ENCODE results near the gene SLC16A8. TPM values are rescaled to one million over a fixed set of nuclear protein-coding genes. Genes with fewer than 3 reads are reported as not detected.
A peak's percentile ranks its signal among the peaks of the same experiment; 100 is the strongest.

Gene SLC16A8
- polyA plus RNA-seq, 1 experiment, result not detected

GRCh38 chr22:38097557-38098409 lies 13.8 kb upstream of the SLC16A8 start:
- ChIA-PET POLR2A (no interaction called here), CTCF (interaction anchor here (0.6 to 2.4 kb wide), 10 partner anchors 9 to 1429 kb away, joined by 3 to 14 read pairs (median 4); no protein-coding TSS in a partner anchor)

GRCh38 chr22:38097058-38097457 lies 13.1 kb upstream of the SLC16A8 start:
- ChIA-PET POLR2A (no interaction called here), CTCF (interaction anchor here (2.4 kb wide), 1 partner anchor 10 kb away, joined by 14 read pairs; no protein-coding TSS in a partner anchor)
- DNase-seq (ENCODE audit: low read depth, low spot score), result no peak

More at GRCh38 chr22:38097557-38098409, 13.8 kb upstream of the SLC16A8 start:
- H3K27me3 ChIP-seq (ENCODE audit: control insufficient read depth, insufficient read depth, low read length), result peaks cover 4% of the 10 kb centered on the region
- no peaks in the 10 kb centered on the region; the same call in 1 of the 2 replicates for H3K9me3 ChIP-seq (ENCODE audit: control insufficient read depth, insufficient read depth, low read length)
- H3K4me3 ChIP-seq (ENCODE audit: low read depth, low read length), result no peak overlapping the region
- DNase-seq (ENCODE audit: low read depth, low spot score), result no peak
- TF ChIP-seq, protein P1, sequence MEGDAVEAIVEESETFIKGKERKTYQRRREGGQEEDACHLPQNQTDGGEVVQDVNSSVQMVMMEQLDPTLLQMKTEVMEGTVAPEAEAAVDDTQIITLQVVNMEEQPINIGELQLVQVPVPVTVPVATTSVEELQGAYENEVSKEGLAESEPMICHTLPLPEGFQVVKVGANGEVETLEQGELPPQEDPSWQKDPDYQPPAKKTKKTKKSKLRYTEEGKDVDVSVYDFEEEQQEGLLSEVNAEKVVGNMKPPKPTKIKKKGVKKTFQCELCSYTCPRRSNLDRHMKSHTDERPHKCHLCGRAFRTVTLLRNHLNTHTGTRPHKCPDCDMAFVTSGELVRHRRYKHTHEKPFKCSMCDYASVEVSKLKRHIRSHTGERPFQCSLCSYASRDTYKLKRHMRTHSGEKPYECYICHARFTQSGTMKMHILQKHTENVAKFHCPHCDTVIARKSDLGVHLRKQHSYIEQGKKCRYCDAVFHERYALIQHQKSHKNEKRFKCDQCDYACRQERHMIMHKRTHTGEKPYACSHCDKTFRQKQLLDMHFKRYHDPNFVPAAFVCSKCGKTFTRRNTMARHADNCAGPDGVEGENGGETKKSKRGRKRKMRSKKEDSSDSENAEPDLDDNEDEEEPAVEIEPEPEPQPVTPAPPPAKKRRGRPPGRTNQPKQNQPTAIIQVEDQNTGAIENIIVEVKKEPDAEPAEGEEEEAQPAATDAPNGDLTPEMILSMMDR (IDR thresholded peaks at IDR 0.05; ENCODE audit: low read depth, low read length), result peak; percentile 49
- H3K27ac ChIP-seq (ENCODE audit: low read depth, low read length), result no peak overlapping the region

DNA sequence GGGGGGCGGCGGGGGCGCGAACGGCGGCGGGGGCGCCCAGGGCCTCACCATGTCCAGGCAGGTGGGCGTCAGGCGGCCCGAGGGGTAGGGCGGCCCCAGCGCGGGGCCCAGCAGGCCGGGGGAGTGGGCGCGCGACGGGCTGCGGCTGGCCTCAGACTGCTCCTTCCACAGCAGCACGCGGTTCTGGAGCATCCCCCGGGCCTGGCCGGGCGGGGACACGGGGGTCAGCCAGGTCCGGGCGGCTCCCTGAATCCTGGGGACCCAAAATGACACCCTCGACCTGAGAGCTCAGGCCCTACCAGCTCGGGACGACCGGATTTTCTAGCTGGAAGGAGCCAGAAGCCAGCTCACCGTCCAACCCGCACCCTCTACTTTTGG lies 5.5 kb upstream of the SLC16A8 start:
- ChIA-PET CTCF (interaction anchor here (1.8 kb wide), 1 partner anchor 25 kb away, joined by 11 read pairs; no protein-coding TSS in a partner anchor), POLR2A (no interaction called here)
- no peak for DNase-seq (ENCODE audit: low read depth, low spot score)
- Histone ChIP-seq H3K27ac (ENCODE audit: low read depth, low read length) (no peak overlapping the region), H3K9me3 (ENCODE audit: control insufficient read depth, insufficient read depth, low read length) (no peaks in the 10 kb centered on the region; the same call in 1 of the 2 replicates), H3K27me3 (ENCODE audit: control insufficient read depth, insufficient read depth, low read length) (peaks cover 31% of the 10 kb centered on the region), H3K4me3 (ENCODE audit: low read depth, low read length) (no peak overlapping the region)
- TF ChIP-seq, protein P1 (IDR thresholded peaks at IDR 0.05; ENCODE audit: low read depth, low read length), result no peak

More at GRCh38 chr22:38097058-38097457, 13.1 kb upstream of the SLC16A8 start:
- Histone ChIP-seq H3K27ac (ENCODE audit: low read depth, low read length) (no peak overlapping the region), H3K27me3 (ENCODE audit: control insufficient read depth, insufficient read depth, low read length) (peaks cover 9% of the 10 kb centered on the region), H3K4me3 (ENCODE audit: low read depth, low read length) (no peak overlapping the region), H3K9me3 (ENCODE audit: control insufficient read depth, insufficient read depth, low read length) (no peaks in the 10 kb centered on the region; the same call in 1 of the 2 replicates)
- TF ChIP-seq, protein P1 (IDR thresholded peaks at IDR 0.05; ENCODE audit: low read depth, low read length), result no peak

GRCh38 chr22:38088629-38089473 lies 4.9 kb upstream of the SLC16A8 start:
- POLR2A ChIA-PET, result no interaction called here
- H3K27me3 ChIP-seq (ENCODE audit: control insufficient read depth, insufficient read depth, low read length), result peaks cover 34% of the 10 kb centered on the region
- TF ChIP-seq, protein P1 (IDR thresholded peaks at IDR 0.05; ENCODE audit: low read depth, low read length), result no peak
- H3K4me3 ChIP-seq (ENCODE audit: low read depth, low read length), result peak overlapping the region; percentile 13; the same call in 1 of the 2 replicates
- H3K27ac ChIP-seq (ENCODE audit: low read depth, low read length), result no peak overlapping the region
- no peak for DNase-seq (ENCODE audit: low read depth, low spot score)
- CTCF ChIA-PET, result interaction anchor here (1.8 kb wide), 1 partner anchor 26 kb away, joined by 11 read pairs; no protein-coding TSS in a partner anchor
- H3K9me3 ChIP-seq (ENCODE audit: control insufficient read depth, insufficient read depth, low read length), result no peaks in the 10 kb centered on the region; the same call in 1 of the 2 replicates

All from AG04450 (cell line).